Lower leg skin (tissue), 4 donors: ENCODE data around the gene SOX5. TPM values are rescaled to one million over a fixed set of nuclear protein-coding genes. Genes with fewer than 3 reads are reported as not detected.

ENCODE experiments used
- DNase-seq, 2 donors: peaks; one replicate each; pipeline ENCODE4 v3.0.0-alpha.2; 2019; ENCODE audit warnings: low spot score in 2 of 2
- H3K4me3 ChIP-seq: fragments of 200-600 bp; sonication (generic); 2 replicates; pipeline ENCODE4 v1.5.1; 2017; ENCODE audit warnings: mild to moderate bottlenecking, low read depth; ENCODE audit not compliant: poor library complexity, severe bottlenecking
- POLR2A ChIP-seq, 2 donors: fragments of 450-650 bp; IDR thresholded peaks; one replicate each; pipeline ENCODE4 v1.6.1; 2016 to 2017; ENCODE audit warnings: antibody characterized with exemption in 2 of 2, mild to moderate bottlenecking in 1 of 2, moderate library complexity in 1 of 2
- WGBS, 2 donors: methylation state at CpG; one replicate each; pipeline ENCODE4 v1.1.5; 2018; 5-methylcytosine and 5-hydroxymethylcytosine counted together
- intact Hi-C: fragments of 100-400 bp; cut with DNase I; formaldehyde crosslinking; loops from one replicate; pipeline ENCODE4 v1.15.0; 2023; ENCODE audit warnings: low total_unique reads
- total RNA-seq, 4 donors: library from RNA; depleted of rRNA; stranded (reverse); fragments of >200 nt; gene quantifications; one replicate each; pipeline ENCODE4 v1.1.0, GENCODE V29; 2016
- TF ChIP-seq, protein P1 (sequence below), 3 donors: fragments of 450-650 bp; IDR thresholded peaks; one replicate each; pipeline ENCODE4 v1.5.1; 2016; ENCODE audit warnings: antibody characterized with exemption in 3 of 3, mild to moderate bottlenecking in 3 of 3, moderate library complexity in 2 of 3

Gene SOX5
- total RNA-seq, 4 donors from 2014 or later, result 23.7 to 59.7 (median 33.6) TPM

DNA sequence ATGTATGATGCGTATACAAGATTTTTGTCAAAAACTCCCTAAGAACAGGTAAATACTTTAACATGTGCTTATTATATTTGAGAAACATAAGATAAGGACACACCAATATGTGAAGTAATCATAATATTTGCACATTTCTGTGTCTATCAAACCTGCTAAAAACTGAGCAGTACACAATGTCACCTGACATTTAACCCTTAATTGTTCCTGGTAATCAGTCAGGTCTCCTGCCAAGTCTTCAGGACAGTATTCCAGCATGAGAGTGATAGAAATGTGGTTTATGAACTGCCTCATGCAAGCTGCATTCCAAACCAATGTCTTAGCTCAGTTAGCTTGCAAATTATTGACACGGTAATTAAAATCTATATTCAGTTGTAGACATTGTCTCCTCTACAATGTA lies 4.2 kb downstream of the SOX5 start:
- no peak overlapping the region for H3K4me3 ChIP-seq
- 88 to 90% methylated on average over 2 of the region's 2 CpGs for WGBS, 2 donors
- no peak for DNase-seq
- intact Hi-C loops, result no loop called here
- TF ChIP-seq POLR2A (IDR thresholded peaks at IDR 0.05), result no peak
- TF ChIP-seq, protein P1, sequence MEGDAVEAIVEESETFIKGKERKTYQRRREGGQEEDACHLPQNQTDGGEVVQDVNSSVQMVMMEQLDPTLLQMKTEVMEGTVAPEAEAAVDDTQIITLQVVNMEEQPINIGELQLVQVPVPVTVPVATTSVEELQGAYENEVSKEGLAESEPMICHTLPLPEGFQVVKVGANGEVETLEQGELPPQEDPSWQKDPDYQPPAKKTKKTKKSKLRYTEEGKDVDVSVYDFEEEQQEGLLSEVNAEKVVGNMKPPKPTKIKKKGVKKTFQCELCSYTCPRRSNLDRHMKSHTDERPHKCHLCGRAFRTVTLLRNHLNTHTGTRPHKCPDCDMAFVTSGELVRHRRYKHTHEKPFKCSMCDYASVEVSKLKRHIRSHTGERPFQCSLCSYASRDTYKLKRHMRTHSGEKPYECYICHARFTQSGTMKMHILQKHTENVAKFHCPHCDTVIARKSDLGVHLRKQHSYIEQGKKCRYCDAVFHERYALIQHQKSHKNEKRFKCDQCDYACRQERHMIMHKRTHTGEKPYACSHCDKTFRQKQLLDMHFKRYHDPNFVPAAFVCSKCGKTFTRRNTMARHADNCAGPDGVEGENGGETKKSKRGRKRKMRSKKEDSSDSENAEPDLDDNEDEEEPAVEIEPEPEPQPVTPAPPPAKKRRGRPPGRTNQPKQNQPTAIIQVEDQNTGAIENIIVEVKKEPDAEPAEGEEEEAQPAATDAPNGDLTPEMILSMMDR (IDR thresholded peaks at IDR 0.05), result no peak

DNA sequence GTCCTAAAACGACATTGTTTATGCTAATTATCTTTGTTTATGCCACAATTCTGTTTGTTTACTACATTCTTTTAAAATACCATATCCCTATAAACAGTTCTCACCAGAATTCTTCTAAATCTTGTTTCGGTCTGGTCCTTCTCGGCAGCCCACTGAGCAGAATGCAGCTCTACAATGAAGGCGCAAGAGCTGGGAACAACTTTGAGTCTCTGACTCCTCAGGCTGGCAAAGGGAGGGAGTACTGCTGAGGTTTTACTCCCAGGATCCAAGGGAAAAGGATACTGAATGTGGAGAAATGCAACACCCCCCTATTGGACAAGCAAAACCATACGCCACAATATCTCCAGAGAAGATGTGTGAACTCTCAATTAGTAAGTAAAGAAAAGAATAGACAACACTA lies 5.4 kb downstream of the SOX5 start:
- intact Hi-C loops, result no loop called here
- DNase-seq, result no peak
- WGBS, 2 donors, result 72 to 77% methylated on average over 5 of the region's 5 CpGs
- no peak overlapping the region for H3K4me3 ChIP-seq
- TF ChIP-seq, protein P1 (IDR thresholded peaks at IDR 0.05), result no peak
- TF ChIP-seq POLR2A (IDR thresholded peaks at IDR 0.05), result no peak

DNA sequence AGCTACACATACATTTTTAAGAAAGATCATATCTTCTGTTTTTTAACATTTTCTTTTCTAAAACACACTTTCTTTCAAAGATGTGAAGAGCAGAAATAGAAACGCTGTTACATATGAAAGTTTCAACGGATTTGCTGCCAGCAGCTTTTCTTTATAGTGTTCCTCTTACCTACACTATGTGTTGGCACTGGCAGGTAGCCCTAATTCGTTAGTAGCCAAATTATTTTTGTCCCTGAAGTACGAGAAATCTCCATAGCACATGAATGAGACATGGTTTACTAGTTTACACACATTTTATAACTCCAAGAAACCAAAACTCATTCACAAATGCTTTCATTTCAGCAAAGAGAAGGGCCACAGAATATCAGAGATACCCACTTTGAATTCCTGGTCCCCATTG lies 6.6 kb downstream of the SOX5 start:
- WGBS, 2 donors, result 70 to 74% methylated on average over 4 of the region's 4 CpGs
- TF ChIP-seq POLR2A (IDR thresholded peaks at IDR 0.05), result no peak
- TF ChIP-seq, protein P1 (IDR thresholded peaks at IDR 0.05), result no peak
- intact Hi-C loops, result no loop called here
- H3K4me3 ChIP-seq, result no peak overlapping the region
- DNase-seq, result no peak

DNA sequence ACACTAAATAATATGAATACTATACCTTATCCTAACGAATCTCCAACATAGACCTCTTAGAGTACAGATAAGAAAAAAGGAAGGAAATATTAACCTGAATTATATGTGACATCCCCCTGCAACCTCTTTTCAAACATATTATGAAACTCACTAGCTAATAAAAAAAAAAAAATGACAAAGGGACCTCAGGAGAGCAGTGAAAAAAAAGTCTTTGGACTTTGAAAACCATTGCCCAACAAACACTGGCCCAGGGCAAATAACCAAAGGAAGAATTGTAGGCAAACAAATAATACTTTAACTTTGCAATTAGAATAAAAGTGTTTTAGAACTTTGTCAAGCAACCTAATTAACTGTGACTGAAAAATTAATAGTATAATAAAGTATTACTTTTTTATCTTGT lies 7.7 kb downstream of the SOX5 start:
- intact Hi-C loops, result no loop called here
- WGBS, 2 donors, result 68 to 89% methylated on average over 1 of the region's 1 CpG
- no peak for TF ChIP-seq POLR2A (IDR thresholded peaks at IDR 0.05)
- TF ChIP-seq, protein P1 (IDR thresholded peaks at IDR 0.05), result no peak
- H3K4me3 ChIP-seq, result no peak overlapping the region
- DNase-seq, result no peak

DNA sequence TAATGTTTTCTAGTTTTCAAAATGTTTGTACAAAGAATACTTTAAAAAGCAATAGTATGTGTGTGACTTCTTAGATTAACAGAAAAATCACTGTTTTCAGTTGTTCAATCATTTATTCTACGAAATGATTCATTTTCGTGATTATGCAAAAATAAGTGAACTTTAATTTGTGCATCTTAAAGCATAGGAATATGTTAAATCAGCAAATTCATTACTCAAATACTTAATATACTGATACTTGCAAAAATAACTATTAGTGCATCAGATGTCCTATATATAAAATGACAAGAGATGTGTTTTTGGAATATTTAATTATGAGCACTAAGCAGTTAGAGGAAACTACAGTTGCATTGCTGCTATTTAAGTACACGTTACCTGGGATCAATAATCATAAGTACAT lies 11.0 kb downstream of the SOX5 start:
- 95% methylated on average over 3 of the region's 3 CpGs for WGBS, 2 donors
- H3K4me3 ChIP-seq, result no peak overlapping the region
- intact Hi-C loops, result no loop called here
- DNase-seq, result no peak
- no peak for TF ChIP-seq POLR2A (IDR thresholded peaks at IDR 0.05)
- TF ChIP-seq, protein P1 (IDR thresholded peaks at IDR 0.05), result no peak

DNA sequence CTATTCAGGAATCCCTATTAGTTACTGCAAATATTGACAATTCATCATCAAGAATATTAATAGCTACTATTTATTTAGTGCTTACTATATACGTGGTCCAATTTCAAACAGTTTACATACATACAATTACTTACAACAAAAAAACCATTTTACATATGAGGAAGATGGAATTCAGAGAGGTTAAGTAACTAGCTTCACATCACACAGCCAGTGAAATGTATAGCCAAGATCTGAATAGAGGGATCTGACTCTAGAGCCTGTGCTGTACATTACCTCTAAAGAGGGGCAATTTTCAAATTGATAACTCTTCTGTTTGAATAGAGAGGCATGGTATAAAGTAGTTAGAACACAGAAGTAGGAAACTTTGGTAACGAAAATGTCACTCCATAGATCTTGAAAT lies 18.3 kb downstream of the SOX5 start:
- DNase-seq, result no peak
- intact Hi-C loops, result no loop called here
- WGBS, 2 donors, result 83 to 93% methylated on average over 2 of the region's 2 CpGs
- TF ChIP-seq, protein P1 (IDR thresholded peaks at IDR 0.05), result no peak
- no peak for TF ChIP-seq POLR2A (IDR thresholded peaks at IDR 0.05)
- H3K4me3 ChIP-seq, result no peak overlapping the region
